ENCODE measurements around the gene STAT2.
"Not testable (repeated sequence)": the region's sequence is repeated elsewhere in the genome, so short reads cannot be mapped to it uniquely, and the experiment has no call there.

Gene STAT2

GRCh38 chr12:56358836-56359532, 923 bp downstream of the STAT2 start:
- Histone ChIP-seq H3K9ac (ENCODE audit: low read length) (peak overlapping the region; percentile 87), H3K36me3 (replicated peaks; ENCODE audit: low read depth, low read length) (peaks cover 10% of the 10 kb centered on the region), H3K27ac (ENCODE audit: low read length) (peak overlapping the region; percentile 41), H3K4me1 (ENCODE audit: low read length) (peaks cover 17% of the 10 kb centered on the region), H3K79me2 (ENCODE audit: low read length) (0 out of 2 replicates have a peak, but pooled peaks cover 7% of the 10 kb centered on the region), H2AFZ (ENCODE audit: low read depth, low read length) (peak overlapping the region; percentile 28; the same call in 1 of the 2 replicates), H3K4me3 (ENCODE audit: low read length) (peak overlapping the region; percentile 90), H3K9me3 (ENCODE audit: insufficient read depth, low read length) (no peaks in the 10 kb centered on the region), H3K27me3 (ENCODE audit: low read depth, low read length) (no peaks in the 10 kb centered on the region), H4K20me1 (ENCODE audit: insufficient read depth, low read length) (no peaks in the 10 kb centered on the region), H3K4me2 (ENCODE audit: low read length) (peak overlapping the region; percentile 93)
- TF ChIP-seq CTCF (IDR thresholded peaks at IDR 0.05; ENCODE audit: low read depth, low read length) (no peak), EZH2phosphoT487 (IDR thresholded peaks at IDR 0.05; ENCODE audit: low read depth) (no peak)

- H3K4me3 ChIP-seq (ENCODE audit: low read length) = no peak overlapping the region
- no peaks in the 10 kb centered on the region for H3K27me3 ChIP-seq (ENCODE audit: low read depth, low read length)
- H2AFZ ChIP-seq (ENCODE audit: low read depth, low read length) = no peak overlapping the region
Measured at GRCh38 chr12:56351325-56351724, 8.6 kb downstream of the STAT2 start.

GRCh38 chr12:56350662-56351061, 9.2 kb downstream of the STAT2 start:
- no peaks in the 10 kb centered on the region for H3K4me1 ChIP-seq (ENCODE audit: low read length)
- H3K4me2 ChIP-seq (ENCODE audit: low read length) = no peak overlapping the region
- no peaks in the 10 kb centered on the region for H3K79me2 ChIP-seq (ENCODE audit: low read length)
- H3K9me3 ChIP-seq (ENCODE audit: insufficient read depth, low read length) = no peaks in the 10 kb centered on the region
- no peak overlapping the region for H2AFZ ChIP-seq (ENCODE audit: low read depth, low read length)
- no peak for TF ChIP-seq CTCF (IDR thresholded peaks at IDR 0.05; ENCODE audit: low read depth, low read length)
- TF ChIP-seq EZH2phosphoT487 (IDR thresholded peaks at IDR 0.05; ENCODE audit: low read depth) = no peak
- peaks cover 39% of the 10 kb centered on the region for H3K36me3 ChIP-seq (replicated peaks; ENCODE audit: low read depth, low read length)
- no peak overlapping the region for H3K9ac ChIP-seq (ENCODE audit: low read length)
- no peaks in the 10 kb centered on the region for H3K27me3 ChIP-seq (ENCODE audit: low read depth, low read length)
- no peak overlapping the region for H3K27ac ChIP-seq (ENCODE audit: low read length)
- H3K4me3 ChIP-seq (ENCODE audit: low read length) = no peak overlapping the region
- no peaks in the 10 kb centered on the region for H4K20me1 ChIP-seq (ENCODE audit: insufficient read depth, low read length)

More at GRCh38 chr12:56351325-56351724, 8.6 kb downstream of the STAT2 start:
- peaks cover 39% of the 10 kb centered on the region for H3K36me3 ChIP-seq (replicated peaks; ENCODE audit: low read depth, low read length)
- no peaks in the 10 kb centered on the region for H3K4me1 ChIP-seq (ENCODE audit: low read length)
- TF ChIP-seq EZH2phosphoT487 (IDR thresholded peaks at IDR 0.05; ENCODE audit: low read depth) (no peak), CTCF (IDR thresholded peaks at IDR 0.05; ENCODE audit: low read depth, low read length) (no peak)
- H4K20me1 ChIP-seq (ENCODE audit: insufficient read depth, low read length) = no peaks in the 10 kb centered on the region
- H3K4me2 ChIP-seq (ENCODE audit: low read length) = no peak overlapping the region
- no peaks in the 10 kb centered on the region for H3K79me2 ChIP-seq (ENCODE audit: low read length)
- no peak overlapping the region for H3K9ac ChIP-seq (ENCODE audit: low read length)
- H3K9me3 ChIP-seq (ENCODE audit: insufficient read depth, low read length) = no peaks in the 10 kb centered on the region
- no peak overlapping the region for H3K27ac ChIP-seq (ENCODE audit: low read length)

DNA sequence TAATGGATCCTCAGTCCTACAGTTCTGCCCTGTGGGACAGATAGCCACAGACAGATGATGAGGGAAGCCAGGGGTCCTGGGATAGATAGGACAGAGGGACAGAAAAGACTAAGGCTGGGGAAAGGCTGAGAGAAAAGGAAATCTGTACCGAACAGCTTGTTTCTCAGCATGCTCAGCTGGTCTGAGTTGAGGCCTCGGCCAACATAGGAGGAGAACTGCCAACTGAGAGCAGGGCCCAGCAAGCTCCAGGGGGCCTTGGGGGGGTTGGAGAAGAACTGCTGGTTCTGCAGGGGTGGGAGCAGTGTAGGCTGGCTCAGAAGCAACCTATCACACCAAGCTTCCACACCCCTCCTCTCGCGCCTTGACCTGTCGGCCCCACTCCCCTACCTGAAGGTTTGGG, 11.1 kb downstream of the STAT2 start:
- Histone ChIP-seq H3K27ac (ENCODE audit: low read length) (no peak overlapping the region), H3K4me1 (ENCODE audit: low read length) (no peaks in the 10 kb centered on the region), H3K36me3 (replicated peaks; ENCODE audit: low read depth, low read length) (peaks cover 32% of the 10 kb centered on the region), H3K9ac (ENCODE audit: low read length) (no peak overlapping the region), H3K79me2 (ENCODE audit: low read length) (no peaks in the 10 kb centered on the region), H3K4me3 (ENCODE audit: low read length) (no peak overlapping the region), H3K4me2 (ENCODE audit: low read length) (no peak overlapping the region), H3K9me3 (ENCODE audit: insufficient read depth, low read length) (no peaks in the 10 kb centered on the region), H3K27me3 (ENCODE audit: low read depth, low read length) (no peaks in the 10 kb centered on the region), H4K20me1 (ENCODE audit: insufficient read depth, low read length) (no peaks in the 10 kb centered on the region), H2AFZ (ENCODE audit: low read depth, low read length) (no peak overlapping the region)
- TF ChIP-seq EZH2phosphoT487 (IDR thresholded peaks at IDR 0.05; ENCODE audit: low read depth) (no peak), CTCF (IDR thresholded peaks at IDR 0.05; ENCODE audit: low read depth, low read length) (no peak)

GRCh38 chr12:56347255-56347654, 12.7 kb downstream of the STAT2 start:
- not testable (repeated sequence) for H4K20me1 ChIP-seq (ENCODE audit: insufficient read depth, low read length); H3K79me2 ChIP-seq (ENCODE audit: low read length); H3K27ac ChIP-seq (ENCODE audit: low read length); H3K9me3 ChIP-seq (ENCODE audit: insufficient read depth, low read length); H3K4me3 ChIP-seq (ENCODE audit: low read length); H3K4me2 ChIP-seq (ENCODE audit: low read length); H3K27me3 ChIP-seq (ENCODE audit: low read depth, low read length); H3K4me1 ChIP-seq (ENCODE audit: low read length); H3K9ac ChIP-seq (ENCODE audit: low read length); H2AFZ ChIP-seq (ENCODE audit: low read depth, low read length)
- H3K36me3 ChIP-seq (replicated peaks; ENCODE audit: low read depth, low read length) = peaks cover 35% of the 10 kb centered on the region
